ENCODE data around the gene INO80D.
"Not testable (repeated sequence)": the region's sequence is repeated elsewhere in the genome, so short reads cannot be mapped to it uniquely, and the experiment has no call there.

The INO80D gene

GRCh38 chr2:205989271-205990071 is 96.5 kb downstream of the INO80D start:
- CTCF ChIA-PET: no interaction called here

GRCh38 chr2:205988681-205989080 is 97.3 kb downstream of the INO80D start:
- CTCF ChIA-PET; H3K27ac ChIP-seq; DNase-seq (ENCODE audit: low spot score); POLR2A ChIA-PET (ENCODE audit: low non-redundant PET): not testable (repeated sequence)

More at GRCh38 chr2:205989271-205990071, 96.5 kb downstream of the INO80D start:
- no peak overlapping the region for H3K27ac ChIP-seq
- POLR2A ChIA-PET (ENCODE audit: low non-redundant PET): no interaction called here
- DNase-seq (ENCODE audit: low spot score): no peak
- no peak for TF ChIP-seq CTCF (conservative IDR thresholded peaks at IDR 0.05; ENCODE audit: low read depth)

- no peak for TF ChIP-seq CTCF (conservative IDR thresholded peaks at IDR 0.05; ENCODE audit: low read depth)
- no peak overlapping the region for H3K27ac ChIP-seq
- POLR2A ChIA-PET (ENCODE audit: low non-redundant PET): no interaction called here
- no peak for DNase-seq (ENCODE audit: low spot score)
- CTCF ChIA-PET: interaction anchor here (0.8 kb wide), 1 partner anchor 789 kb away, joined by 3 read pairs; no protein-coding TSS in a partner anchor
Measured at GRCh38 chr2:205988274-205988673, 97.7 kb downstream of the INO80D start.

GRCh38 chr2:205986334-205986733 is 99.6 kb downstream of the INO80D start:
- CTCF ChIA-PET; DNase-seq (ENCODE audit: low spot score); H3K27ac ChIP-seq; POLR2A ChIA-PET (ENCODE audit: low non-redundant PET): not testable (repeated sequence)

GRCh38 chr2:205984381-205984780 is 101.6 kb downstream of the INO80D start:
- DNase-seq (ENCODE audit: low spot score): no peak
- no peak for TF ChIP-seq CTCF (conservative IDR thresholded peaks at IDR 0.05; ENCODE audit: low read depth)
- ChIA-PET POLR2A (ENCODE audit: low non-redundant PET) (no interaction called here), CTCF (no interaction called here)
- no peak overlapping the region for H3K27ac ChIP-seq

GRCh38 chr2:205982776-205983327 is 103.1 kb downstream of the INO80D start:
- no peak for DNase-seq (ENCODE audit: low spot score)
- TF ChIP-seq CTCF (conservative IDR thresholded peaks at IDR 0.05; ENCODE audit: low read depth): no peak
- ChIA-PET POLR2A (ENCODE audit: low non-redundant PET) (no interaction called here), CTCF (no interaction called here)
- no peak overlapping the region for H3K27ac ChIP-seq

GRCh38 chr2:205978728-205979127 is 107.2 kb downstream of the INO80D start:
- POLR2A ChIA-PET (ENCODE audit: low non-redundant PET); H3K27ac ChIP-seq; CTCF ChIA-PET; DNase-seq (ENCODE audit: low spot score): not testable (repeated sequence)

- POLR2A ChIA-PET (ENCODE audit: low non-redundant PET); DNase-seq (ENCODE audit: low spot score); H3K27ac ChIP-seq: not testable (repeated sequence)
- CTCF ChIA-PET: interaction anchor here (0.6 kb wide), 1 partner anchor 158 kb away, joined by 3 read pairs; no protein-coding TSS in a partner anchor
Measured at GRCh38 chr2:205977699-205978098, 108.3 kb downstream of the INO80D start.

GRCh38 chr2:205976934-205977659 is 108.9 kb downstream of the INO80D start:
- CTCF ChIA-PET: interaction anchor here (0.6 kb wide), 1 partner anchor 254 kb away, joined by 3 read pairs; no protein-coding TSS in a partner anchor

More at GRCh38 chr2:205976934-205977659, 108.9 kb downstream of the INO80D start:
- H3K27ac ChIP-seq; POLR2A ChIA-PET (ENCODE audit: low non-redundant PET); DNase-seq (ENCODE audit: low spot score): not testable (repeated sequence)

Data from RWPE1 (cell line).